KMS-11 (cell line): ENCODE results near the gene CIAO3.

Source experiments
- H2AFZ ChIP-seq: fragments of 200-600 bp; sonication (generic); 2 replicates; pipeline ENCODE4 v1.6.1; 2016; ENCODE audit warnings: antibody characterized with exemption, mixed run types, low read depth
- H3K27ac ChIP-seq: fragments of 200-600 bp; sonication (generic); 2 replicates; pipeline ENCODE4 v1.6.1; 2016; ENCODE audit warnings: mild to moderate bottlenecking, mixed run types
- H3K27me3 ChIP-seq: fragments of 200-600 bp; sonication (generic); 2 replicates; pipeline ENCODE4 v1.6.1; 2017; ENCODE audit warnings: mild to moderate bottlenecking, low read depth, mixed run types, moderate library complexity; ENCODE audit not compliant: insufficient read depth
- H3K36me3 ChIP-seq: fragments of 200-600 bp; sonication (generic); 2 replicates; pipeline ENCODE4 v1.6.1; 2017; ENCODE audit warnings: mild to moderate bottlenecking, mixed run types; ENCODE audit not compliant: insufficient read depth
- H3K4me1 ChIP-seq: fragments of 200-600 bp; sonication (generic); 2 replicates; pipeline ENCODE4 v1.6.1; 2016; ENCODE audit warnings: mild to moderate bottlenecking, low read depth, mixed run types; ENCODE audit not compliant: poor library complexity, severe bottlenecking
- H3K4me2 ChIP-seq: fragments of 200-600 bp; sonication (generic); 2 replicates; pipeline ENCODE4 v1.7.0; 2016; ENCODE audit warnings: mild to moderate bottlenecking, mixed run types
- H3K4me3 ChIP-seq: fragments of 200-600 bp; sonication (generic); IDR thresholded peaks from 2 replicates; pipeline ENCODE4 v1.6.1; 2017; ENCODE audit warnings: low read depth, low read length, mixed read lengths; ENCODE audit not compliant: insufficient read depth
- H3K79me2 ChIP-seq: fragments of 200-600 bp; sonication (generic); 2 replicates; pipeline ENCODE4 v1.6.1; 2016; ENCODE audit warnings: low read depth, mixed run types; ENCODE audit not compliant: insufficient read depth
- H3K9ac ChIP-seq: fragments of 200-600 bp; sonication (generic); 2 replicates; pipeline ENCODE4 v1.6.1; 2016; ENCODE audit warnings: mild to moderate bottlenecking, mixed run types
- H4K20me1 ChIP-seq: fragments of 200-600 bp; sonication (generic); 2 replicates; pipeline ENCODE4 v1.6.1; 2016; ENCODE audit warnings: mild to moderate bottlenecking, mixed run types; ENCODE audit not compliant: insufficient read depth
- TF ChIP-seq, protein P1 (sequence below): fragments of 200-600 bp; sonication (generic); conservative IDR thresholded peaks from 2 replicates; pipeline ENCODE4 v1.6.1; 2017; ENCODE audit warnings: low read depth, mild to moderate bottlenecking, antibody characterized with exemption, low read length, moderate library complexity, mixed read lengths

Gene CIAO3

DNA sequence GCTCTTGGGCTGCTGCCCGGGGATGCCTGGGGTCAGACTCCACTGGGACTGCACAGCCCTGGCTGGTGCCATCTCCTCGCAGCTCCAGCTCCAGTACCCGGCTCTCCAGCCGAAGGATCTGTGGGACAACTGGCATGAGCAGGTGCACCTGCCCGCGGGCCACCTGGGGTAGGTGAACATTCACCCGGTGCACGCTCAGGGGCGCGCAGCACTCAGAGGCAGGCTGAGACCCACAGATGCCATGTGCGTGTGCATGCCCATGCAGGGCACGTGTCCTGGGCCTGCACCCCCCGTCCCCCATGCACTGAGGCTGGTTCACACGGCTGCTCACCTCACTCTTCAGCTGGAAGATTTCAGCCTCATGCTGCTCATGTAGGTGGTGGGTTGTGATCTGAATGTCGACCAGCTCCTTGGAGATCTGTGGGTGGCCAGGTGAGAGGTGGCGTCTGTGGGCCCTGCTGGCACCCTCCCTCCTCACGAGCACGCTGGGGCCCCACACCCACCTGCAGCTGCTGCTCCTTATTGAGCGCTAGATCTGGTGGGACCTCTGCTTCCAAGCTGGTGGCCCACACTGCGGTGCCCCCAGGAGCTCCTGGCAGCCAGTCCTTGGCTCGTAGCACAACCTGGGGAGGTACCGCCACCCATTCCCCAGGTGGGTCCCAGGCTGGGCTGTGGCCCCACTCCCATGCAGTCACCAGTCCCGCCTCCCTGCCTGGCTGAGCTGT is 15.2 kb downstream of the CIAO3 start:
- Histone ChIP-seq H3K4me3 (no peak overlapping the region), H3K9ac (no peak overlapping the region), H2AFZ (no peak overlapping the region), H3K4me1 (peaks cover 44% of the 10 kb centered on the region), H4K20me1 (no peaks in the 10 kb centered on the region), H3K79me2 (no peaks in the 10 kb centered on the region), H3K27me3 (no peaks in the 10 kb centered on the region), H3K4me2 (peak overlapping the region; percentile 98; the same call in 1 of the 2 replicates), H3K27ac (no peak overlapping the region), H3K36me3 (no peaks in the 10 kb centered on the region)
- TF ChIP-seq, protein P1, sequence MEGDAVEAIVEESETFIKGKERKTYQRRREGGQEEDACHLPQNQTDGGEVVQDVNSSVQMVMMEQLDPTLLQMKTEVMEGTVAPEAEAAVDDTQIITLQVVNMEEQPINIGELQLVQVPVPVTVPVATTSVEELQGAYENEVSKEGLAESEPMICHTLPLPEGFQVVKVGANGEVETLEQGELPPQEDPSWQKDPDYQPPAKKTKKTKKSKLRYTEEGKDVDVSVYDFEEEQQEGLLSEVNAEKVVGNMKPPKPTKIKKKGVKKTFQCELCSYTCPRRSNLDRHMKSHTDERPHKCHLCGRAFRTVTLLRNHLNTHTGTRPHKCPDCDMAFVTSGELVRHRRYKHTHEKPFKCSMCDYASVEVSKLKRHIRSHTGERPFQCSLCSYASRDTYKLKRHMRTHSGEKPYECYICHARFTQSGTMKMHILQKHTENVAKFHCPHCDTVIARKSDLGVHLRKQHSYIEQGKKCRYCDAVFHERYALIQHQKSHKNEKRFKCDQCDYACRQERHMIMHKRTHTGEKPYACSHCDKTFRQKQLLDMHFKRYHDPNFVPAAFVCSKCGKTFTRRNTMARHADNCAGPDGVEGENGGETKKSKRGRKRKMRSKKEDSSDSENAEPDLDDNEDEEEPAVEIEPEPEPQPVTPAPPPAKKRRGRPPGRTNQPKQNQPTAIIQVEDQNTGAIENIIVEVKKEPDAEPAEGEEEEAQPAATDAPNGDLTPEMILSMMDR, result no peak

DNA sequence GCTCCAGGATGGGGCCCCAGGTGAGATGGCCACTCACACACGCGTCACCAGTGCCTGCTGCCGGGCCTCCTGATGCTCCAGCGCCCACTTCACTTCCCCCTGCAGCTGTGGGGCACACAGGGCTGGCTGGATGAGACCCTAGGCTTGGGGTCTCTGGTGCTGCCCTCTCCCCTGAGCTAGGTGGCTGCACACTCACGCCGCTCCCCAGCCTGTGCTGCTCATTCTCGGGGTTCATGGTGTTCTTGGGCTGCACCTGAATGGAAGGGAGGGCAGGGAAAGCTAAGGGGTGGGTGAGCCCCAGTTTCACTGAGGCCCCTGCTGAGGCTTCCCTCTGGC is 15.8 kb downstream of the CIAO3 start:
- Histone ChIP-seq H3K4me2 (peak overlapping the region; percentile 17; the same call in 1 of the 2 replicates), H3K4me1 (peaks cover 46% of the 10 kb centered on the region), H2AFZ (no peak overlapping the region), H3K27me3 (no peaks in the 10 kb centered on the region), H3K27ac (no peak overlapping the region), H3K9ac (no peak overlapping the region), H3K36me3 (no peaks in the 10 kb centered on the region), H3K79me2 (no peaks in the 10 kb centered on the region), H3K4me3 (no peak overlapping the region), H4K20me1 (no peaks in the 10 kb centered on the region)
- TF ChIP-seq, protein P1, result no peak

DNA sequence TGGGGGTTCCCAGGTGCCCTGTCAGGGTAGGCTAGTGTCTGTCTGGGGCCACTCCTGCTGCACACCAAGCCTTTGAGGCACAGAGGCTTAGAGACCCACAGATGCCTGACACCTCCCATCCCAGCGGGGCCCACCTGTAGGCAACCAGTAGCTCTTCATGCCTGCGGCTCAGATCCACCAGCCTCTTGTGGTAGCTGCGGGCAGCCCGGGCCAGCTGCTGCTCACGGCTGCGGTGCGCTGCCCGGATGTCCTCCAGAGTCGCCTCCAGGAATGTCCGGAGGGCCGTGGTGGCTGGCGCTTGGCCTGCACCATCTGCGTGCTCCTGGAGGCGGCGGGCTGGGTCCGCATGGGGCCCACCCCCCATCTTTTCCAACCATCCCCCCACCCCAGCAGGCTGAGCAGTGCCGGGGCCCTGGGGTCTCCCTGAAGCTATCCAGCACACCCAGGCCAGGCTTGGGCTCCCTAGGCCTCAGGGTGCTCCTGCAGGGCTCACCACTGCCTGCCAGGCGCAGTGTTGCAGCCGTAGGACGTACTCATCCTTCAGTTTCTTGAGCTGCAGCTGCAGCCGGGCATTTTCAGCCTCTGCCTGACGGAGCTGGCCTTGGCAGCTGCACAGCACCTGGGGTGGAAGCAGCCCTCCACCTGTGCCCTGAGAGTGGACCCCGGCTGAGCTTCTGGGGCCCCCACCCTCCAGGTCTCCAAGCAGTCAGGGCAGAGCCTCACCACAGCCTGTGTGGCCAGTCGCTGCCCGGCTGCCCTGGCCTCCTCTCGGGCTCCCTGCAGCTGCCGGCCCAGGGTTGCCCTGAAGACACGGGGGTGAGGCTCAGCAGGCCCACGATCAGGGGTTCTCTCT is 16.4 kb downstream of the CIAO3 start:
- peak overlapping the region; percentile 24; the same call in 1 of the 2 replicates for H3K4me2 ChIP-seq
- H3K79me2 ChIP-seq, result no peaks in the 10 kb centered on the region
- H3K27ac ChIP-seq, result no peak overlapping the region
- no peak overlapping the region for H3K9ac ChIP-seq
- H4K20me1 ChIP-seq, result no peaks in the 10 kb centered on the region
- no peak overlapping the region for H3K4me3 ChIP-seq
- TF ChIP-seq, protein P1, result no peak
- H3K4me1 ChIP-seq, result peaks cover 52% of the 10 kb centered on the region
- no peaks in the 10 kb centered on the region for H3K36me3 ChIP-seq
- H3K27me3 ChIP-seq, result no peaks in the 10 kb centered on the region
- no peak overlapping the region for H2AFZ ChIP-seq

- no peaks in the 10 kb centered on the region for H3K36me3 ChIP-seq
- H3K4me2 ChIP-seq, result no peak overlapping the region
- TF ChIP-seq, protein P1, result no peak
- no peak overlapping the region for H2AFZ ChIP-seq
- no peaks in the 10 kb centered on the region for H3K79me2 ChIP-seq
- H3K4me3 ChIP-seq, result no peak overlapping the region
- H3K27me3 ChIP-seq, result no peaks in the 10 kb centered on the region
- no peak overlapping the region for H3K27ac ChIP-seq
- peaks cover 58% of the 10 kb centered on the region for H3K4me1 ChIP-seq
- no peak overlapping the region for H3K9ac ChIP-seq
- H4K20me1 ChIP-seq, result no peaks in the 10 kb centered on the region
These were observed 17.1 kb downstream of the CIAO3 start for GRCh38 chr16:723695-724094.
